Measurements from ENCODE around the gene COL18A1.
A peak's percentile ranks its signal among the peaks of the same experiment; 100 is the strongest.

COL18A1 gene

DNA sequence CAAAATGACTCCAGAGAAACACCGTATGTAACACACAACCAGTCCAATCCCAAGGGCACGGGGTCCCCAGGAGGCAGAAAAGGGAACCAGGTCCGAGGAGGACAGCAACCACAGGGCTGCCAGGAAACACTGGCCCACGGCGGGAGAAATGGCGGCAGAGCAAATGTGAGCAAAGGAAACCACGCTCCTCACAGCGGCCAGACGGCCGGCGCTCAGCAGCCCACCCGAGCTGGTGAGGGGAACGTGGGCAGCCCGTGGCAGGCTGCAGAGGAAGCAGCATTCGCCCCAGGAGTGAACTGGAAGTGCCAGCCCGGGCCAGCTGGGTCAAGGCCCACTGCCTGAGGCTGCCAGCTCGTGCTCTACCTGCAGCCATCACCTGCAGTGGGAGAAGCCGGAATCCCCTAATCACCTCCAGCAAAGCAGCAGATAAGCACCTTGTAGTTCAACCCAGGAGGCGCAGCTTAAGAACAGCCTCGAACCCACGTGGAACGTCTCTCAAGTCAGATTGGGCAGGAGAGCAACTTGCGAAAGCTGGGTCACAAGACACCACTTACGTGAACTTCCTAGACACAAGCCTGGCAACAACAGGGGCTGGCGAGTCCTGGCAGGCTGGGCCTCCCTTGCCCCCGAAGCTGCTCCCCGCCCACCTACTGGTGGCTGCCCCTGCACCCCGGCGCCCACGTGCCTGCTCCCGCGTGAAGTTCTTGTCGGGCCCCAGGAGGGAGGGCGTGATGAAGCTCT, 130.5 kb downstream of the COL18A1 start:
- DNase-seq (ENCODE audit: low read depth): no peak

GRCh38 chr21:45536301-45537081, 131.5 kb downstream of the COL18A1 start:
- no peak for DNase-seq (ENCODE audit: low read depth)

DNA sequence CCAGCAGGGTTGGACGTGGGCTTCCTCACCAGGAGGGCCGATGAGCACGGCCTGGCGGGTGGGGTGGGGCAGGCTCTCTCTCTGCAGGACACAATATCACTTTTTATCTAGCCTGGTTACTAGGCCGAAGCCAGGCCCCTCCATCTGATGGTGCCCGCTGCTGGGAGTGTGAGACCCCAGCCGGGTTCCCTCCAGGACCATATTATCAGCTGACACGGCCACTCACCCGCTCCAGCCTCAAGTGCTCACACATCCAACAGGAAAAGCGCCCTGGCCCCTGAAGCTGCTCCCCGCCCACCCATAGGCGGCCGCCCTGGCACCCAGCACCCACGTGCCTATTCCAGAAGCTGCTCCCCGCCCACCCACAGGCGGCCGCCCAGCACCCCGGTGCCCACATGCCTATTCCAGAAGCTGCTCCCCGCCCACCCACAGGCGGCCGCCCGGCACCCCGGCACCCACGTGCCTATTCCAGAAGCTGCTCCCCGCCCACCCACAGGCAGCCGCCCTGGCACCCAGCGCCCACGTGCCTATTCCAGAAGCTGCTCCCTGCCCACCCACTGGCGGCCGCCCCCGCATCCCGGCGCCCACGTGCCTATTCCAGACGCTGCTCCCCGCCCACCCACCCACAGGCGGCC, 132.3 kb downstream of the COL18A1 start:
- DNase-seq (ENCODE audit: low read depth): no peak

DNA sequence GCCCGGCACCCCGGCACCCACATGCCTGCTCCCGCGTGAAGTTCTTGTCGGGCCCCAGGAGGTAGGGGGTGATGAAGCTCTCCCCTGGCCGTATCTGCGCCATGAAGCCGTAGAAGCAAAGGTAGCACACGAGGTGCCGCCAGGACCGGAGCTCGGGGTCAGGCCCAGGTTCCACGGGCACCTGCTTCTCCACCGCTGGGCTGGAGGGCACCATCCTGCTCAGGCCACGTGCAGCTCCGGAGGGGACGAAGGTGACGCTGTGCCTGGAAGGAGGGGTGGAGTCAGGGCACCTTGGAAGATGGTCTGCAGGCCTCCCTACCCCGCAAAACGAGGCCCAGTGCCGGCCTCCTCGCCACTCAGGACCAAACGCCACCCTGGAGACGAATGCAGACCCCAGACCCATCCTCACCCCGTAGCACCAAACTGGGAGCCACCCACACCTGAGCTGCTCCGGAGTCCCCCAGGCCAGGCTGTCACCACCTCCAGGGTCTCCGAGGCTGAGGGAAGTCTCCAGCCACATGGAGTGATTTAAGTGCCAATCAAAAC, 132.9 kb downstream of the COL18A1 start:
- no peak for DNase-seq (ENCODE audit: low read depth)

- no peak for DNase-seq (ENCODE audit: low read depth)
These were observed 133.5 kb downstream of the COL18A1 start for GRCh38 chr21:45538381-45539045.

GRCh38 chr21:45539046-45539795, 134.3 kb downstream of the COL18A1 start:
- DNase-seq (ENCODE audit: low read depth): no peak

- DNase-seq (ENCODE audit: low read depth): no peak
These were observed 135.0 kb downstream of the COL18A1 start for GRCh38 chr21:45539796-45540600.

- no peak for DNase-seq (ENCODE audit: low read depth)
These were observed 135.6 kb downstream of the COL18A1 start for GRCh38 chr21:45540601-45540970.

DNA sequence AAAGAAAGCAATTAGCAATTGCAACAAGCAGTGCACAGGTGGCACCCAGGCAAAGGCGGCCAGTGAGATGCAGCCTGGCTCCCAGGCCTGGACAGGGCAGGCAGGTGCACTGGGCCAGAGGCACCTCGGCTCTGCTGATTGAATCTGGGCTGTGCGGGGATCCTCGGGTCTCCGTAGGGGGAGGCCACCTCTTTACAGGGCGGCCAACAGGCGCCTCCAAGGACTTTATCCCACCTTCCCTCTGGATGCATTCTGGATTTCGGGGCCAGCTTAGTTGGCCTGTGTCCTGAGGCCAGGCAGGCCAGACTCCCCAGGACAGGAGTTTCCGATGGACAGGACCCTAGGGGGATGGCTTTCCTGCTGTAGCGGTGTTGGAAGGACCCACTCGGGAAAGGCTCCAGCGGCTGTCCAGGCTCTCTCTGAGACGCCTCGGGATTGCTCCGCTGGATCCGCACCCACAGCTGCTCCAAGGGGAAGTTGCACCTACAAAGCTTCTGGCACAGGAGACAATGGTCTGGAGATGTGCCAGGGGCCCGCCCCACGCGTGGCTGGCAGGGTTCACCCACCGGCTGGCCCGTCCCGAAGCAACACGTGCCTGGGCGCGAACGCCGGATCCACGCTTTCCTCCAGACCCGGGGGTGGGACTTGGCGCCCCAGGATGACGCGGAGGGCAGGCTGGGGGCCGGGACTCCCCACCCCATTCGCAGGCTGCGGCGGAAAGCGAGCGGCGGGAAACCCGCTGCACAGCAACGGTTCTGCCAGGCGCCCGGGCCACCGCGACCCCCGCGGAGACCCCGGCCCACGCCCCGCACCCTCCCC, 136.5 kb downstream of the COL18A1 start:
- peak; percentile 65 for DNase-seq (ENCODE audit: low read depth)

GRCh38 chr21:45542242-45542666, 137.3 kb downstream of the COL18A1 start, which contains the start of gene SLC19A1:
Gene SLC19A1, minus strand, starts transcription at chr21:45542440. Its CDS starts 4,481 bp downstream, at chr21:45537959.
- peak; percentile 67 for DNase-seq (ENCODE audit: low read depth)

DNA sequence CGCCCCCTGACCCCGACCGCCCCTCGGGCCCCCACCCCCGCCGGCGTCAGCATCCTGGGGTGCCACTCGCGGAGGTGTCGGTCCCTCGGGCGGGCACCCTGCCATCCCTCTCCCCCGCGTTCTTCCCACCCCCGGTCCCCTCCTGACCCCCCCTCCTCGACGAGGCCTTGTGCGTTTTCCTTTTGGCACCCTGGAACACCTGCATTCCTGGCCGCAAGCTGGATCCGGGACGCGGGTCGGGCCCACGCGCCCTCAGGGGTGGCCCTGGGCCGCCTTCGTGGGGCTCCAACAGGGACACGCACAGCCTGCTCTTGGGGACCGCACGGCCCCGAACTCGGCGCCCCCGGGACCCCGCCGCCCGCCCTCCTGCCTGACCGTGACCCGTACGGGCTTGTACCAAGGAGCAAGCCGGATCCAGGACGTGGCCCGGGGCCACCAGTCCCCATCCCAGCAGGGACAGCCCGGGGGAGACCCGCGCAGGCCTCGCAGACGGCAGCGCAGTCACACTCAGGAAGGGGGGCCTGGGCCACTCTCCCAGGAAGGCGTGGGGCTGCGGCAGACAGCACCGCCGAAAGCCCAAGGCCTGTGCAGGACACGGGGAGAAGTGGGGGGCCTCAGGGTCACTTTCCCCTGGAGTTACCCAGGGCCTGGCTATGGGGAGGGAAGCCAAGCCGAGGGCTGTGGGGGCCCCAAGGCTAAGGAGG, 137.9 kb downstream of the COL18A1 start:
- no peak for DNase-seq (ENCODE audit: low read depth)

GRCh38 chr21:45543371-45543709, 138.4 kb downstream of the COL18A1 start:
- DNase-seq (ENCODE audit: low read depth): no peak

- DNase-seq (ENCODE audit: low read depth): no peak
These were observed 138.9 kb downstream of the COL18A1 start for GRCh38 chr21:45543710-45544448.

DNA sequence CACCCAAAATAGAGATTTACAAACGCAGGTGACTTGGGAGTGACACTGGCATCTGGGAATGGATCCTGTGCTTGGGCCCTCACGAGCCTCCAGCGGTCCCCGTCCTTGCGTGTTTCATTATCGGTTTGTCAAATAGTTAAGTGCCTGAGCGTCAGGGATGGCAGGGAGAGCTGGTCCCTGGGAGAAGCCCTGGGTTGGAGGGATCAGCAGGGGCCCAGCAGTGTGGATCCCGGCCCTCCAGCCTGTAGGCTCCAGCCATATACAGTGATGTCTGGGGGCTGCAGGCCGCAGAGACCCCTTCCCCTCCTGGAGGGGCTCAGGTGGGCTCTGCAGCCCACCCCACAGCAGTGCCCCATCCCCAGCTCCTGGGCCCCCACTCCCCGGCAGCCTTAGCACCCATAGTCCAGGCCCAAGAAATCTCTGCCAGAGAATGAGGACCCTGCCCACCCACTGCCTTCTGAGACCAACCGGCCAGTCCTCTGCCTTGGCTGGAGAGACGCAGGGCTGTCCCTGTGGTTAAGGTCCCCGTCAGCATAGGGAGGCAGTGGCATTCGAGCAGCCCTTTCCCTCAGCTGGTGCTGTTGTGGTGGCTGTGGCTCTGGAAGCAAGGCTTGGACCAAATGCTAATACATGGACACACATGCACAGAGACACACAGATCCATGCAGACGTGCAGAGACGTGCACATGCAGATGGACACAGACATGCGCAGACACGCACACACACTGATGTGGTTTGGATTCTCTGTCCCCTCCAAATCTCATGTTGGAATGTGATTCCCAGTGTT, 139.7 kb downstream of the COL18A1 start:
- DNase-seq (ENCODE audit: low read depth): no peak

GRCh38 chr21:45545236-45545570, 140.2 kb downstream of the COL18A1 start:
- DNase-seq (ENCODE audit: low read depth): no peak

DNA sequence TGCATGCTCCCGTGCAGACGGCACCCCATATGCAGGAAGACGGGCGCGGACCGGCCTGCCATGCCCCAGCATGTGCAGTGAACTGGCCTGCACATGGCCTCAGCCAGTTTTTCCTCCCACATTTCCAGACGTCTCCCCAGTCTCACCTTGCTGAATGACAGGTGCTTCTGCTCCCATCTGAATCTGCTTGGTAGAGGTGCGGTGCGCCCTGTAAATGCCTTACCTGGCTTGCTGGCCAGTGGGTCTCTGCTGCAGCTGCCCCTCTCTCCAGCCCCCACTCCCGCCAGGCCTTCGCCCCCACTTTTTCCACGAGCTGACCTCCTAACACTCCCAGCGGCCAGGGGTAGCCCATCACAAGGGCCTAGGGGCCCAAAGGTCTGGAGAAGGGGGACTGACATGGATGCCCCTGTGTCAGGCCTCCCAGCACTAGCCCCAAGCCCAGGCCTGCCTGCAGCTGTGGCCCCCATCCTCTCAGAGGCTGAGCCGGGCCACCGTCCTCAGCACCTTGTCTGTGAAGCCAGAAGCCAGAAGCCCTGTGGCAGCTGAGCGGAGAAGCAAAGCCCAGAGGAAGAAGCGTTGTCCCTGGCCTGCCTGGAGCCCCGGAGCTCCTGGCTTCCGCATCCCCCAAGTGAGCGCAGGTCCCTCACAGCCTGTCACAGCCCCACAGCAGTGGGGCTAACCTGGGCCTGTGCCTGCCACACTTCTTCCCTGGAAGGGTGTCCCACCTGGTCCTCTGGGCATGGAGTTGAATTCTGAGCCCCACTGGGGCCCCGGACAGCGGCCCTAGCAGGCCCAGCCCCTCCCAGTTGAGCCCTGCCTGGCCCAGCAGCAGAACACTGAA, 140.9 kb downstream of the COL18A1 start:
- DNase-seq (ENCODE audit: low read depth): no peak

All from activated T-helper 9 cell treated with anti-CD3 and anti-CD28 coated beads, Interleukin-2, amount 50 U/mL, for 16 hours (primary cell).